CD14-positive monocyte (primary cell): Measurements from ENCODE around the gene HACL1. TPM values are rescaled to one million over a fixed set of nuclear protein-coding genes. Genes with fewer than 3 reads are reported as not detected.

Source experiments
- DNase-seq, 3 donors: peaks; one replicate each; pipeline ENCODE4 v3.0.0-alpha.2; 2011 to 2022
- H2AFZ ChIP-seq: 2 replicates; pipeline ENCODE4 v1.6.0; 2012; ENCODE audit warnings: mild to moderate bottlenecking, low read depth, low read length, inconsistent platforms; ENCODE audit not compliant: insufficient read depth, poor library complexity, severe bottlenecking
- H3K27ac ChIP-seq, 2 donors: 1 replicate in 1 of 2; 2 replicates in 1 of 2; pipeline ENCODE4 v1.5.1; 2012 to 2013; ENCODE audit warnings: low read length in 2 of 2, control low read depth in 1 of 2, inconsistent platforms in 1 of 2, low read depth in 1 of 2, mild to moderate bottlenecking in 1 of 2
- H3K27me3 ChIP-seq, 2 donors: one replicate each; pipeline versions ENCODE4 v1.6.0 to v1.6.1; 2011 to 2013; ENCODE audit warnings: low read length in 2 of 2; ENCODE audit not compliant: control insufficient read depth in 2 of 2, insufficient read depth in 2 of 2
- H3K36me3 ChIP-seq, 2 donors: replicated peaks in 1 of 2; 1 replicate in 1 of 2; 2 replicates in 1 of 2; pipeline versions ENCODE4 v1.5.1 to v1.6.1; 2012 to 2013; ENCODE audit warnings: low read length in 2 of 2, control low read depth in 1 of 2, inconsistent platforms in 1 of 2, mild to moderate bottlenecking in 1 of 2; ENCODE audit not compliant: insufficient read depth in 2 of 2, control insufficient read depth in 1 of 2
- H3K4me1 ChIP-seq, 2 donors: 1 replicate in 1 of 2; 2 replicates in 1 of 2; pipeline versions ENCODE4 v1.5.1 to v1.6.1; 2012 to 2013; ENCODE audit warnings: low read length in 2 of 2, control low read depth in 1 of 2, inconsistent platforms in 1 of 2, mild to moderate bottlenecking in 1 of 2, moderate library complexity in 1 of 2; ENCODE audit not compliant: insufficient read depth in 2 of 2, control insufficient read depth in 1 of 2
- H3K4me2 ChIP-seq: replicated peaks from 2 replicates; pipeline ENCODE3; 2012; ENCODE audit warnings: low read length, moderate library complexity, mild to moderate bottlenecking; ENCODE audit not compliant: poor library complexity, severe bottlenecking; ENCODE audit errors: extremely low read depth
- H3K4me3 ChIP-seq, 3 experiments: fragments of 200-600 bp in 1 of 3; sonication (generic) in 1 of 3; replicated peaks in 1 of 3; 1 replicate in 2 of 3; 2 replicates in 1 of 3; pipeline ENCODE4 v1.5.1; 2011 to 2013; ENCODE audit warnings: low read length in 3 of 3, mild to moderate bottlenecking in 3 of 3, control low read depth in 2 of 3, low read depth in 2 of 3, inconsistent platforms in 1 of 3, moderate library complexity in 1 of 3
- H3K79me2 ChIP-seq: 2 replicates; pipeline ENCODE4 v1.6.0; 2012; ENCODE audit warnings: mild to moderate bottlenecking, control low read depth, inconsistent platforms, low read length, moderate library complexity; ENCODE audit not compliant: insufficient read depth
- H3K9ac ChIP-seq: 2 replicates; pipeline ENCODE4 v1.6.0; 2017; ENCODE audit warnings: low read length, mild to moderate bottlenecking; ENCODE audit not compliant: insufficient read depth, poor library complexity, severe bottlenecking
- H3K9me3 ChIP-seq, 2 donors: replicated peaks in 1 of 2; 1 replicate in 1 of 2; 2 replicates in 1 of 2; pipeline versions ENCODE4 v1.5.1 to v1.6.1; 2012 to 2013; ENCODE audit warnings: low read length in 2 of 2, control low read depth in 1 of 2; ENCODE audit not compliant: control insufficient read depth in 1 of 2, insufficient read depth in 1 of 2
- H4K20me1 ChIP-seq: 2 replicates; pipeline ENCODE4 v1.6.0; 2012; ENCODE audit warnings: mild to moderate bottlenecking, low read length, control low read depth, moderate library complexity; ENCODE audit not compliant: insufficient read depth
- H3K27ac Mint-ChIP-seq, 7 donors: one replicate each; pipeline ENCODE4 v1.8.0; 2020; ENCODE audit warnings: mild to moderate bottlenecking in 7 of 7, mixed read lengths in 7 of 7, moderate library complexity in 6 of 7, inconsistent platforms in 2 of 7
- H3K27me3 Mint-ChIP-seq, 3 donors: one replicate each; pipeline ENCODE4 v1.8.0; 2021 to 2022; ENCODE audit warnings: low read depth in 3 of 3, mild to moderate bottlenecking in 3 of 3, mixed read lengths in 3 of 3, moderate library complexity in 3 of 3, inconsistent platforms in 1 of 3
- H3K36me3 Mint-ChIP-seq, 2 donors: one replicate each; pipeline ENCODE4 v1.8.0; 2020; ENCODE audit warnings: mixed read lengths in 2 of 2, inconsistent platforms in 1 of 2, mild to moderate bottlenecking in 1 of 2
- H3K4me1 Mint-ChIP-seq: one replicate; pipeline ENCODE4 v1.8.0; 2020; ENCODE audit warnings: mild to moderate bottlenecking, mixed read lengths
- H3K4me3 Mint-ChIP-seq, 2 donors: one replicate each; pipeline ENCODE4 v1.8.0; 2020; ENCODE audit warnings: mild to moderate bottlenecking in 2 of 2, mixed read lengths in 2 of 2, moderate library complexity in 1 of 2
- H3K9me3 Mint-ChIP-seq, 7 donors: one replicate each; pipeline ENCODE4 v1.8.0; 2020 to 2022; ENCODE audit warnings: mixed read lengths in 7 of 7, mild to moderate bottlenecking in 6 of 7, moderate library complexity in 6 of 7, inconsistent platforms in 2 of 7
- CTCF ChIP-seq: fragments of 200-600 bp; IDR thresholded peaks from one replicate; pipeline ENCODE4 v1.8.0; 2022; ENCODE audit warnings: antibody characterized with exemption, mild to moderate bottlenecking
- WGBS: methylation state at CpG from one replicate; pipeline ENCODE4 v1.1.5; 2013; ENCODE audit warnings: missing lambda C conversion rate; ENCODE audit not compliant: insufficient coverage; 5-methylcytosine and 5-hydroxymethylcytosine counted together
- intact Hi-C, 2 donors: fragments of 100-400 bp; cut with micrococcal nuclease; formaldehyde crosslinking; loops; one replicate each; pipeline versions ENCODE4 v1.15.0 to v1.15.1; 2023
- polyA plus RNA-seq, 3 donors: library from polyadenylated mRNA; depleted of rRNA in 1 of 3; unstranded in 2 of 3; stranded (reverse) in 1 of 3; fragments of 300-500 nt in 2 of 3; fragments of >200 nt in 1 of 3; fragmentation: Illumina TruSeq in 2 of 3; gene quantifications; 1 replicate in 2 of 3; 2 replicates in 1 of 3; pipeline ENCODE4 v1.2.3, GENCODE V29; 2012 to 2021

Gene HACL1
- polyA plus RNA-seq, 3 donors = 12.3 to 27.2 (median 22.3) TPM

GRCh38 chr3:15558581-15558980 lies 42.8 kb downstream of the HACL1 start:
- Mint-ChIP-seq H3K4me3 (no peak overlapping the region), H3K27me3 (peaks cover 0 to 2% (median 0%) of the 10 kb centered on the region in 3 donors), H3K27ac (peak overlapping the region in 3 of 7 donors; percentile 21 to 41 (median 28)), H3K36me3 (peaks cover 40 to 43% of the 10 kb centered on the region in 2 donors), H3K9me3 (no peaks in the 10 kb centered on the region), H3K4me1 (peaks cover 29% of the 10 kb centered on the region)
- no peak for DNase-seq
- Histone ChIP-seq H2AFZ (no peak overlapping the region), H3K36me3 (peaks cover 20 to 39% of the 10 kb centered on the region in 2 donors), H3K9me3 (no peaks in the 10 kb centered on the region), H3K4me1 (peaks cover 30 to 33% of the 10 kb centered on the region in 2 donors), H3K27me3 (no peaks in the 10 kb centered on the region), H3K79me2 (no peaks in the 10 kb centered on the region), H3K4me3 (no peak overlapping the region), H3K4me2 (no peak overlapping the region), H3K27ac (no peak overlapping the region), H4K20me1 (no peaks in the 10 kb centered on the region), H3K9ac (no peak overlapping the region)
- 98% methylated on average over 5 of the region's 9 CpGs for WGBS
- TF ChIP-seq CTCF = no peak
- intact Hi-C loops = loop anchor here (2.0 to 10.0 kb wide), 6 partner anchors 114 to 354 kb away; partner anchors contain the start of genes CAPN7 (in 2 of the 2), EAF1 (in 1 of the 2), METTL6 (in 1 of the 2) and SH3BP5 (in 1 of the 2)

GRCh38 chr3:15557511-15557946 lies 43.8 kb downstream of the HACL1 start:
- intact Hi-C loops = loop anchor here (2.0 to 10.0 kb wide), 6 partner anchors 113 to 353 kb away; partner anchors contain the start of genes CAPN7 (in 1 of the 2), EAF1 (in 1 of the 2), METTL6 (in 1 of the 2) and SH3BP5 (in 1 of the 2)
- Histone ChIP-seq H3K27ac (peak overlapping the region in 1 of 2 donors; percentile 91), H4K20me1 (no peaks in the 10 kb centered on the region), H3K9ac (no peak overlapping the region), H3K27me3 (no peaks in the 10 kb centered on the region), H3K79me2 (no peaks in the 10 kb centered on the region), H2AFZ (peak overlapping the region; percentile 13), H3K4me2 (peak overlapping the region; percentile 56), H3K4me3 (no peak overlapping the region), H3K4me1 (peaks cover 30 to 33% of the 10 kb centered on the region in 2 donors), H3K9me3 (no peaks in the 10 kb centered on the region), H3K36me3 (peaks cover 9 to 29% of the 10 kb centered on the region in 2 donors)
- Mint-ChIP-seq H3K4me1 (peaks cover 29% of the 10 kb centered on the region), H3K27me3 (peaks cover 0 to 2% (median 0%) of the 10 kb centered on the region in 3 donors), H3K9me3 (no peaks in the 10 kb centered on the region), H3K27ac (peak overlapping the region; percentile 92 to 98 (median 97)), H3K4me3 (peak overlapping the region in 1 of 2 donors; percentile 30), H3K36me3 (peaks cover 30 to 34% of the 10 kb centered on the region in 2 donors)
- WGBS = no CpG with 5 or more reads among the region's 3 CpGs
- peak; percentile 64 to 80 (median 68) for DNase-seq
- TF ChIP-seq CTCF = peak; percentile 92
